BJ (cell line): Measurements from ENCODE around the gene TTI1. TPM values are rescaled to one million over a fixed set of nuclear protein-coding genes. Genes with fewer than 3 reads are reported as not detected.

Experiments
- CTCF ChIA-PET: fragments of 350-600 bp; formaldehyde crosslinking; extraction: SDS; loops from one replicate; lab custom pipeline; 2021; ENCODE audit warnings: antibody characterized with exemption, inconsistent platforms; lab: Yijun Ruan, JAX
- POLR2A ChIA-PET: fragments of 300-600 bp; sonication (Branson Sonifier 250); formaldehyde crosslinking; extraction: SDS; loops from one replicate; lab custom pipeline; 2021; ENCODE audit warnings: antibody characterized with exemption; lab: Charles Lee
- DNase-seq: peaks from one replicate; pipeline ENCODE4 v3.0.0-alpha.2; 2011; ENCODE audit warnings: low read depth
- H3K27me3 ChIP-seq: 2 replicates; pipeline ENCODE4 v1.6.0; 2011; ENCODE audit warnings: low read length; ENCODE audit not compliant: control insufficient read depth, insufficient read depth
- H3K36me3 ChIP-seq: 2 replicates; pipeline ENCODE4 v1.5.1; 2011; ENCODE audit warnings: low read length; ENCODE audit not compliant: control insufficient read depth, insufficient read depth
- H3K4me3 ChIP-seq: 2 replicates; pipeline ENCODE4 v1.5.1; 2011; ENCODE audit warnings: low read depth, mild to moderate bottlenecking, control low read depth, low read length
- CTCF ChIP-seq: IDR thresholded peaks from 2 replicates; pipeline ENCODE4 v1.5.1; 2011; ENCODE audit warnings: low read depth, mild to moderate bottlenecking, control low read depth, inconsistent platforms, low read length, moderate library complexity; ENCODE audit not compliant: insufficient read depth
- polyA plus RNA-seq: library from polyadenylated mRNA; depleted of rRNA; stranded (reverse); fragments of >200 nt; gene quantifications from 2 replicates; pipeline ENCODE4 v1.2.3, GENCODE V29; 2011

TTI1 gene
- polyA plus RNA-seq, 1 experiment, result 12.7 TPM

GRCh38 chr20:38049800-38050199 lies 16.5 kb upstream of the TTI1 start:
- Histone ChIP-seq H3K36me3 (peaks cover 2% of the 10 kb centered on the region; the same call in 1 of the 2 replicates), H3K27me3 (no peaks in the 10 kb centered on the region), H3K4me3 (no peak overlapping the region)
- ChIA-PET CTCF (interaction anchor here (0.8 to 24.4 kb wide), 7 partner anchors 8 to 173 kb away, joined by 3 to 482 read pairs (median 4); partner anchors contain the start of genes RPRD1B and TTI1), POLR2A (no interaction called here)
- TF ChIP-seq CTCF, result no peak
- no peak for DNase-seq

GRCh38 chr20:38046572-38046971 lies 13.3 kb upstream of the TTI1 start:
- ChIA-PET POLR2A (no interaction called here), CTCF (interaction anchor here (1.2 to 24.4 kb wide), 4 partner anchors 10 to 482 kb away, joined by 3 to 482 read pairs (median 6); no protein-coding TSS in a partner anchor)
- Histone ChIP-seq H3K36me3 (peaks cover 5% of the 10 kb centered on the region; the same call in 1 of the 2 replicates), H3K27me3 (no peaks in the 10 kb centered on the region), H3K4me3 (no peak overlapping the region)
- DNase-seq, result no peak
- no peak for TF ChIP-seq CTCF

GRCh38 chr20:38044685-38045084 lies 11.4 kb upstream of the TTI1 start:
- no peak for DNase-seq
- CTCF ChIA-PET, result interaction anchor here (1.2 to 2.2 kb wide), 5 partner anchors 8 to 480 kb away, joined by 3 to 10 read pairs (median 6); no protein-coding TSS in a partner anchor
- no peak overlapping the region for H3K4me3 ChIP-seq
- no peaks in the 10 kb centered on the region for H3K27me3 ChIP-seq
- peaks cover 6% of the 10 kb centered on the region; the same call in 1 of the 2 replicates for H3K36me3 ChIP-seq
- POLR2A ChIA-PET, result interaction anchor here (0.6 kb wide), 1 partner anchor 35 kb away, joined by 14 read pairs; no protein-coding TSS in a partner anchor
- TF ChIP-seq CTCF, result no peak

GRCh38 chr20:38043512-38044300 lies 10.4 kb upstream of the TTI1 start:
- ChIA-PET CTCF (interaction anchor here (0.6 to 2.8 kb wide), 7 partner anchors 9 to 480 kb away, joined by 3 to 14 read pairs (median 6); no protein-coding TSS in a partner anchor), POLR2A (interaction anchor here (0.7 kb wide), 1 partner anchor 10 kb away, joined by 8 read pairs; no protein-coding TSS in a partner anchor)
- H3K36me3 ChIP-seq, result peaks cover 6% of the 10 kb centered on the region; the same call in 1 of the 2 replicates
- no peak for DNase-seq
- no peak overlapping the region for H3K4me3 ChIP-seq
- no peaks in the 10 kb centered on the region for H3K27me3 ChIP-seq
- TF ChIP-seq CTCF, result no peak

GRCh38 chr20:38040276-38040675 lies 7.0 kb upstream of the TTI1 start:
- TF ChIP-seq CTCF, result no peak

More at GRCh38 chr20:38040276-38040675, 7.0 kb upstream of the TTI1 start:
- ChIA-PET CTCF (interaction anchor here (1.1 to 1.8 kb wide), 3 partner anchors 10 to 181 kb away, joined by 4 to 7 read pairs (median 4); no protein-coding TSS in a partner anchor), POLR2A (no interaction called here)
- Histone ChIP-seq H3K4me3 (no peak overlapping the region), H3K36me3 (peaks cover 6% of the 10 kb centered on the region; the same call in 1 of the 2 replicates), H3K27me3 (no peaks in the 10 kb centered on the region)
- DNase-seq, result no peak
